Activated T-cell treated with anti-CD3 and anti-CD28 coated beads, Interleukin-2, amount 50 U/mL, for 24 hours (primary cell): ENCODE results near the gene WDR45.

Experiments
- DNase-seq: peaks from one replicate; pipeline ENCODE4 v3.0.0-alpha.2; 2020
- H3K27ac Mint-ChIP-seq: 2 replicates; pipeline ENCODE4 v1.8.0; 2020; ENCODE audit warnings: mild to moderate bottlenecking, mixed read lengths
- H3K27me3 Mint-ChIP-seq: 2 replicates; pipeline ENCODE4 v1.8.0; 2020; ENCODE audit warnings: mixed read lengths
- H3K36me3 Mint-ChIP-seq: 2 replicates; pipeline ENCODE4 v1.8.0; 2020; ENCODE audit warnings: low read depth, mixed read lengths
- H3K4me1 Mint-ChIP-seq: 2 replicates; pipeline ENCODE4 v1.8.0; 2020; ENCODE audit warnings: low read depth, mixed read lengths
- H3K4me3 Mint-ChIP-seq: 2 replicates; pipeline ENCODE4 v1.8.0; 2020; ENCODE audit warnings: mild to moderate bottlenecking, moderate library complexity, mixed read lengths
- H3K9me3 Mint-ChIP-seq: 2 replicates; pipeline ENCODE4 v1.8.0; 2020; ENCODE audit warnings: mixed read lengths

The WDR45 gene

DNA sequence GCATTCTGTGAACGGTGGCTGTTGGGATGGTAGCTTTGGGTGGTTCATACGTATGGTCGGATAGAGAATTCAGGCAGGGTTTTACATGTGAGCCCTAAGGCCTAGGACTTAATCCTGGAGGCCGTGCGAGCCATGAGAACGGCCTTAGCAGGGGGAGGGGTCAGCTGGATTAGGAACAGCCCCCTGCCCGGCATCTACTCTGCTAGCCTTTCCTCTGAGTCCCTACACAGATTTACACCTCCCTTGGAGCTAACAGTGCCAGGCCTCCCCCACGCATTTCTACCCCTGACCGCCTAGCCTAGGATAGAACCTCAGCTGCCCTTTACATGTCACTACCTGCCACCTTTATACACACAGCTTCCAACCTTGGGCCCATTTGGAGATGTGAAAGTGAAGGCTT lies 13.0 kb downstream of the WDR45 start:
- H3K4me1 Mint-ChIP-seq = no peaks in the 10 kb centered on the region
- peaks cover 13% of the 10 kb centered on the region for H3K36me3 Mint-ChIP-seq
- H3K9me3 Mint-ChIP-seq = no peaks in the 10 kb centered on the region
- DNase-seq = no peak
- no peak overlapping the region for H3K27ac Mint-ChIP-seq
- H3K27me3 Mint-ChIP-seq = peaks cover 5% of the 10 kb centered on the region
- H3K4me3 Mint-ChIP-seq = no peak overlapping the region

DNA sequence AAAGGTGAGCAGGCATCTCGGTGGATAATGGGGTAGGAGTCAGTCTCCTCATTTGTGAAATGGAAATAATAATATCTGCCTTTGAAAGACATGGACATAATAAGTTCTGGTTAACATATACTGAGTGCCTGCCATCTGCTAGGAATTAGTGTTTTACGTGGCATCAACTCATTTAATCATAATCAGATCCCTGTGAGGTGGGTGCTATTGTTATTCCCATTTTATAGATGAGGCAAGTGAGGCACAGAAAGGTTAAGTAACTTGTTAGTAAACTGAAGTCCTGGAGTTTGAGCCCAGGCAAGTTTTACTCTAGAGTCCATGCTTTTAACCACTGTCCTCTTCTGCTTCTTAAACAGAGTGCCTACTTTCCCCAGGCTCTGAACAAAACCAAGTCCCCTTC lies 13.4 kb downstream of the WDR45 start:
- Mint-ChIP-seq H3K27ac (no peak overlapping the region), H3K9me3 (no peaks in the 10 kb centered on the region), H3K36me3 (peaks cover 13% of the 10 kb centered on the region), H3K27me3 (peaks cover 5% of the 10 kb centered on the region), H3K4me3 (no peak overlapping the region), H3K4me1 (no peaks in the 10 kb centered on the region)
- no peak for DNase-seq

DNA sequence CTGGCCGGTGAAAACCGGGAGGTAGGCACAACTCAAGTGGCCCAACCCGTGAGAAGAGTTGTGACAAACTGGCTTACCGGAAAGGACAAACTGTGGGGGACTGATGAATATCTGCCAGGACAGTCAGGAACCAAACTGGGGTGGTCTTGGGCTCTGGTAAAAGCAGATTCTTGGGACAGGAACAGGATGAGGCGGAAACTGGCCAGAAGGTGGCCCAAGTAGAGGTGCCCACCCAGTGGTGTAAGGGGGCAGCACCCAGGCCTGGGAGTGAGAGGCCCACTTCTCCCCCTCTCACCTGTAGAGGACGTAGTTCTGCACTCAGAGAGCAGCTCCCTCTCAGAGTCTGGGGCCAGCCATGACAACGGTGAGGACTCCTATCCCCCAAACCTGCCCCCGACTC lies 15.0 kb downstream of the WDR45 start:
- DNase-seq = no peak
- Mint-ChIP-seq H3K4me3 (no peak overlapping the region), H3K27me3 (peaks cover 5% of the 10 kb centered on the region), H3K27ac (no peak overlapping the region), H3K9me3 (no peaks in the 10 kb centered on the region), H3K4me1 (no peaks in the 10 kb centered on the region), H3K36me3 (peaks cover 8% of the 10 kb centered on the region)

DNA sequence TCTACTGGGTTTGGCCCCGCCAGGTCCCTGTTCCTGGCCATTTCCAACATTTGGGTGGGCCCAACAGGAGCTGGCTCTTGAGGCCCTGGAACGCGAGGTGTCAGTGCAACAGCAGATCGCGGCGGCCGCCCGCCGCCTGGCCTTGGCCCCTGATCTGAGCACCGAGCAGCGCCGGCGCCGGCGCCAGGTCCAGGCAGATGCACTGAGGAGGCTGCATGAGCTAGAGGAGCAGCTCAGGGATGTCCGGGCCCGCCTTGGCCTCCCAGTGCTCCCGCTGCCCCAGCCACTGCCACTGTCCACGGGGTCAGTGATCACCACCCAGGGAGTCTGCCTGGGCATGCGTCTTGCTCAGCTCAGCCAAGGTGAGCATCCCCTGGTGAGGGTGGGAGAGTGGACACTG lies 15.4 kb downstream of the WDR45 start:
- H3K4me3 Mint-ChIP-seq = no peak overlapping the region
- H3K4me1 Mint-ChIP-seq = no peaks in the 10 kb centered on the region
- peaks cover 6% of the 10 kb centered on the region for H3K36me3 Mint-ChIP-seq
- peaks cover 5% of the 10 kb centered on the region for H3K27me3 Mint-ChIP-seq
- H3K27ac Mint-ChIP-seq = no peak overlapping the region
- DNase-seq = no peak
- H3K9me3 Mint-ChIP-seq = no peaks in the 10 kb centered on the region

DNA sequence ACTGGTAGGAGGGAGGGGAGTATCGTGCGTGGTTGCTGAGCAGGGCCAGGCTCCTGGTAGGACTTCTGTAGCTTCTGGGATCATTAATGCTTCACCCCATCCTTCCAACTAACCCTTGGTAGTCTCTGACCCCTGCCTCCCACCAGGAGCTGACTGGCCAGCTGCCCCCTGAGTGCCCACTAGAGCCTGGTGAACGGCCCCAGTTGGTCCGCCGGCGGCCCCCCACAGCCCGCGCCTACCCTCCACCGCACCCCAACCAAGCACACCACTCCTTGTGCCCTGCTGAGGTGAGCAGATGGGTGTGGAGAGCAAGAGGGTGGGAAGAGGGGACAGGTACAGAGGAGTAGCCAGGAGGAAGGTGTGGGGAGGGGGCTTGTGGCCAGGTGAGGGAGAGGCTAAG lies 16.0 kb downstream of the WDR45 start:
- Mint-ChIP-seq H3K27ac (no peak overlapping the region), H3K9me3 (no peaks in the 10 kb centered on the region), H3K4me1 (no peaks in the 10 kb centered on the region), H3K4me3 (no peak overlapping the region), H3K27me3 (peaks cover 5% of the 10 kb centered on the region), H3K36me3 (peaks cover 6% of the 10 kb centered on the region)
- no peak for DNase-seq

DNA sequence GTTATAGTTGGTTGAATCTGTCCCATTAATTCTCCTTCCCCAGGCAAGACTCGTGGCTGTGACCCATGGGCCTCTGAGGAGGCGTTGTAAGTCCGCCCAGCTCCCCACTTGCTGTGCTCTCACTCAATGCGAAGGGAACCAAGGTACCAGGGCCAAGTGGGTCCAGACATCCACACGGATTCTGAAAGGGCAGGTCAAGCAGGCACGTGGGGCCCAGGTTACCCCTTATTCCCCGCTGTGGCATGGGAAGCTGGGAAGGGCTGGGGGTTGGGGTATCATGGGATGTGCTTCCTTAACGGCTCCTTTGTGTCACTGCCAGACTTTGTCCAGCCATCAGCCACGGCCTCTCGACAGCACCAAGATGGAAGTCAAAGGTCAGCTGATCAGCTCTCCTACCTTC lies 17.8 kb downstream of the WDR45 start:
- H3K9me3 Mint-ChIP-seq = no peaks in the 10 kb centered on the region
- H3K27ac Mint-ChIP-seq = no peak overlapping the region
- H3K4me3 Mint-ChIP-seq = no peak overlapping the region
- no peaks in the 10 kb centered on the region for H3K4me1 Mint-ChIP-seq
- peaks cover 4% of the 10 kb centered on the region for H3K36me3 Mint-ChIP-seq
- peaks cover 6% of the 10 kb centered on the region for H3K27me3 Mint-ChIP-seq
- no peak for DNase-seq

DNA sequence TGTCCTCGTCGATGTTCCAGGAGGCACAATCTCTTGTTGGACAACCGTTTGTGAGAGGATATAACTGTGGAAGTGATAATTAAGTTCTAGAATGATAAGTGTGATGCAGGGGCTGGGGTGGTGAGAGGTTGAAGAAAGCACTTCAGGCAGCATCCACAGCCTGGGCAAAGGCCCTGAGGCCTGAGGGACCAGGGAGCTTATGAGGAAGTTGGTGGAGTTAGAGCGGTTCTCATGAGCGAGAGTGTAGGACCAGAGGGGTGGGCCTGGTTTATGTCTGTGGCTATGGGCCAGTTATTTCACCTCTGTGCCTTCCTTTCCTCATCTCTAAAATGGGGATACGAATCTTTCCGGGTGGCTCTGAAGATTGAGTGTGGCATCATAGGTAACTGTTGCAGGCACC lies 18.2 kb downstream of the WDR45 start:
- Mint-ChIP-seq H3K27me3 (peaks cover 6% of the 10 kb centered on the region), H3K9me3 (no peaks in the 10 kb centered on the region), H3K4me3 (no peak overlapping the region), H3K4me1 (peaks cover 3% of the 10 kb centered on the region), H3K27ac (no peak overlapping the region), H3K36me3 (peaks cover 4% of the 10 kb centered on the region)
- DNase-seq = no peak

DNA sequence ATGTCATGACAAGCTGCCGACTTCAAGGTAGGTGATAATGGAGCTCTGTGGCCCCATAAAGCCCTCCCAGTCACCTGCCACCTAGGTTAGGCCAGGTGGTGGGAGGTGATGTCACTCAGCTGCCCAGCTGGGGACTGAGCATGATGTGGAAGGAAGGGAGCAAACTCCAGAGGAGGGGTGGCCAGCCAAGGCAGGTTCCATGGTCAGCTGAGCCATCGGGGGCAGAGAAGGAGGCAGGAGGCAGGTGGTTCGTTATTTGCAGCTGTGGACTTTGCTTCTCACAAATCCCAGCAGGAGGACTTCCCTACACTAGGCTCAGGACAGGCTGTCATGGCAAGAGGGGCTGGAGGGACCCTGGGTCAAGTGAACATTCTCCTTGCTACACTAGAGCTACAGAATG lies 18.8 kb downstream of the WDR45 start:
- DNase-seq = no peak
- peaks cover 4% of the 10 kb centered on the region for H3K36me3 Mint-ChIP-seq
- H3K4me3 Mint-ChIP-seq = no peak overlapping the region
- H3K27me3 Mint-ChIP-seq = peaks cover 9% of the 10 kb centered on the region
- no peaks in the 10 kb centered on the region for H3K9me3 Mint-ChIP-seq
- H3K27ac Mint-ChIP-seq = no peak overlapping the region
- peaks cover 5% of the 10 kb centered on the region for H3K4me1 Mint-ChIP-seq

DNA sequence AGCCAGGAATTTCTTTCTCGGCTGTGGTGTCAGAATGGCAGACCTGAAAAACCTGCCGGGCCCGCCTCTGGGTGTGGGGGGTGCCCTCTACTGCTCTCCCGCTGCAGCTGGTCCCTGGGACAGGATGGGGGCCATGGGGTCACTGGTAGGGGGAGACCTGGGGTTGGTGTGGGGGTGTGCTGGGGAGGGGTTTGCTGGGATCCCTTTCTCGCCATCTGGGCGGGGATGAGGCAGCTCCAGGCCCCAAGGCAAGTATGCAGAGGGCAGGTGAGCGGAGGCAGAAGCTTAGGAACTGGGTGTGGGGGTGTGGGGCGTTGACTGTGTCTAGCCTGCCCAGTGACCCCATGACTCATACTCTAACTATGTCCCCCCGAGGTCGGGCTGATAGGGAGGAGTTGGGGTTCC lies 20.0 kb downstream of the WDR45 start:
- Mint-ChIP-seq H3K4me1 (peaks cover 16% of the 10 kb centered on the region), H3K36me3 (peaks cover 2% of the 10 kb centered on the region), H3K4me3 (no peak overlapping the region), H3K27me3 (peaks cover 16% of the 10 kb centered on the region), H3K27ac (no peak overlapping the region), H3K9me3 (no peaks in the 10 kb centered on the region)
- no peak for DNase-seq

DNA sequence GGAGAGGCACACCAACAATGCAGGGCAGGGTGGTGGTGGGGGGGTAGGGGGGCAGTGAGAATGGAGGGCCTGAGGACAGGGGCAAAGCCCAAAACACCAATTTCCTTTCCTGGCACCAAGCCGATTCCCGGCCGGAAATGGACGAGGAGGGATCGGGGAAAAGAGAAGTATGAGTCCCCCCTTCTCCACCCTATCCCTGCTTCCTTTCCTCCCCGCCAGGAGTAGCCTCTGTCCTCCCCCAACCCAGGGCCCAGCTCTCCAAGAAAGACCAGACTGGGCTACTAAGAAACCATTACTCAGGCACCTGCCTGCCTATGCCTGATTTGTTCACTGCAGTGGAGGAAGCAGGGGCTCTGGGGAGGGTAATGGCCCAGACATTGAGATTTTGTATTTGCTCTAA lies 20.5 kb downstream of the WDR45 start:
- Mint-ChIP-seq H3K27me3 (peaks cover 20% of the 10 kb centered on the region), H3K36me3 (no peaks in the 10 kb centered on the region), H3K27ac (no peak overlapping the region), H3K4me1 (peaks cover 21% of the 10 kb centered on the region), H3K9me3 (no peaks in the 10 kb centered on the region), H3K4me3 (no peak overlapping the region)
- no peak for DNase-seq

DNA sequence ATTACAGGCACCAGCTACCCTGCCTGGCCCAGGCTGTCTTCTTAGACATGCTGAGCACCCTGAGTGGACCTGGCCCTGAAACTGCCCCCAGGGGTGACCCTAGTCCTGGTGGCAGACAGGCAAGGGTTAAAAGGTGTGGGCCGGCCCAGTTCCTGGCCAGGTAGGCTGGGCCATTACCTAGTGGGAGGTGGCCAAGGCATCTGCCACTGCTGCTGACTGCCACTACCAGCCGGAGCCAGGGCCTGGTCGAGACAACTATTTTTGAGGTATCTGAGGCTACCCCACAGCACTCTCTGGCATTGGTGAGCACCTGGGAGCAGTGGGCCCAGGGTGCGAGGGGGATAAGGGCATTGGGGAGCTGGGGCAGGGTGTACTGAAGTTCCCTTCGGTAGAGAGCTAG lies 20.9 kb downstream of the WDR45 start, which contains the start of gene CCDC120:
Gene CCDC120, plus strand, starts transcription at position 206 of the 400 bp plus-strand sequence. CDS start 3,043 bp downstream, outside the sequence.
- H3K27ac Mint-ChIP-seq = no peak within 1 kb of the TSS
- H3K4me1 Mint-ChIP-seq = peaks cover 25% of the 10 kb centered on the region
- no peak for DNase-seq
- H3K36me3 Mint-ChIP-seq = no peaks in the 10 kb centered on the region
- H3K4me3 Mint-ChIP-seq = no peak within 1 kb of the TSS
- no peaks in the 10 kb centered on the region for H3K9me3 Mint-ChIP-seq
- peaks cover 24% of the 10 kb centered on the region for H3K27me3 Mint-ChIP-seq

DNA sequence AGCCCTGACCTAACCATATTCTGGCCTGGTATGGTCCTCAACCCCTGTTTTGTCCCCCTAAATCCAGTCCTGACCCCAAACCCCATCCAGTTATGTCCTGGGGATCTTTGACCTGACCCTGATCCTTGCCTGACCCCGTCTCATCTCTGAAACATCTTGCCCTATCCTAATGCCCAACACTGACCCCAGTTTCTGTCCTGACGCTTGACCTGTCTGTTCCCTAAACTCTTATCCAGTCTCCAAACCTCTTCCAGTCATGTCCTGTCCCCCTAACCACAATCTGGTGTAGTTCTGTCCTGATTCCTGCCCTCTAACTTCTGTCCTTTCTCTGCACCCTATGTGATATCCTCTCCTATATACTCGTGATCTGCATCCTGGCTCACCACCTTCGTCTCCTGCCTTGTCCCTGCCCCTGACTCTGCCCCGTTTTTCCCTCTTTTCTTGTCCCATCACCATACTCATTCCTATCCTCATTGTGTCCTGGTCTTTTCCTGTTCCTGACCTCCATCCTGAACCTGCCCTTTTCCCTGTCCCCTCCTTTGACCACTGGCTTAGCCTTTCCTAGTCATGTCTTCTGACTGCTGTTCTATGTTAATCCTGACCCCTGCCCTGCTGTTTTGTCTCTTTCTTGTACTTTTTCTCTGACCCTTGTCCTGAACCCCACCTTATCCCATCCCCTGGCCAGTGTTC lies 25.5 kb downstream of the WDR45 start:
- H3K4me3 Mint-ChIP-seq = peak overlapping the region; percentile 74
- H3K27ac Mint-ChIP-seq = peak overlapping the region; percentile 81
- no peaks in the 10 kb centered on the region for H3K36me3 Mint-ChIP-seq
- H3K27me3 Mint-ChIP-seq = peaks cover 40% of the 10 kb centered on the region
- peaks cover 31% of the 10 kb centered on the region for H3K4me1 Mint-ChIP-seq
- no peaks in the 10 kb centered on the region for H3K9me3 Mint-ChIP-seq
- no peak for DNase-seq

DNA sequence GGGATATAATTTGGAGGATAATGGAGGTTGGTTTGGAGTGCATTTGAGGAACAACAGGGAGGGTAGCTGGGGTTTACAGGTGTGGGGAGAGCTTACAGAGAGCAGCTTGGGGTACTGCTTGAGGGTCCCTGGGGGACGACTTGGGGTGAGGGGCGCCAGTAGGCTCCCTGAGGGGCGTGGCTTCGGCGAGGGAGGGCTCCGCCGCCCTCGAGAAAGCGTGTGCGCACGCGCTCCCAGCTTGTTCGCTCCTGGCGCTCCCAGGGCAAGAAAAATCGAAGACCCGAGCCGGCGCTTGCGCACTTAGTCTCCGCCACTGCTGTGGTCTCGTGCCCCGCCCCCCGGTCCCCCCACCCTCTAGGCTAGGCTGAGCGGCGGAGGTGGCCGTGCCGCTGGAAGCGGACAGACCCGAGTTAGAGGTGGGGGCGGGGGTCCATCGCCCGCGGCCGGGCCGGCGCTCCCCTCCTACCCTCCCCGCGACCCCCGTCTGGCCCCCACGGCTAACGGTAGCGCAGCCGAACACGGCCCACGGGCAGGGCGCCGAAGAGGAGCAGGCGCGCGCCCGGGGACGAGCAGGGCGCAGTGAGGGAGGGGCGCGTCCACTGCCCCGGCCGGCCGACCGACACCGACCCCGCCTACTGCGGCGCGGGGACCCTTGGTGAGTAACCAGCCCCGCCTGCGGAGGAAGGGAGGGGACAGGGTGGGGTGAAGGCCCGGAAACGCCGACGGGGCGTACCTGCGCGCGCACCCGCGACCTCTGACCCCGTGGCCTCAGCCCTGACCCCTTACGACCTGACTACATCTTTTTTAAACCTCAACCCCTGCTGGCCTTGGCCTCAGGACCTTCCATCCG lies 26.2 kb downstream of the WDR45 start:
- Mint-ChIP-seq H3K27me3 (peaks cover 40% of the 10 kb centered on the region), H3K4me1 (peaks cover 31% of the 10 kb centered on the region)

DNA sequence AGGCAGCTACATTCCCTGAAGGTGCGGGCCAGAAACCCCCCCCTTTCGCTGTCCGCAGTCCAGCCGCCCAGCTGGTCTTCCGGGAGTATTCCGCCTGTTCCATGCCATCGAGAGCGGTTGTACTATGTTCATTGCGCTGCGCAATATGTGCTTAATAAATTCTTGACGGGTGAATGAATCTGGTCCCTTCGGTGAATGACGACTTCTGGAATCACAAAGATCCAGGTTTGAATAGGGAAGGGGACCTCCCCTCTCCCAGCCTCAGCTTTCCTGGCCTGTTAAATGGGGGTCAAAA lies 35.8 kb downstream of the WDR45 start:
- Mint-ChIP-seq H3K9me3 (no peaks in the 10 kb centered on the region), H3K36me3 (peaks cover 18% of the 10 kb centered on the region), H3K27me3 (peaks cover 12% of the 10 kb centered on the region), H3K27ac (peak overlapping the region; percentile 87), H3K4me1 (peaks cover 33% of the 10 kb centered on the region), H3K4me3 (peak overlapping the region; percentile 92)
- no peak for DNase-seq

More for the DNA sequence above, 26.2 kb downstream of the WDR45 start:
- DNase-seq = peak; percentile 72
- Mint-ChIP-seq H3K36me3 (no peaks in the 10 kb centered on the region), H3K27ac (peak overlapping the region; percentile 81), H3K4me3 (peak overlapping the region; percentile 74), H3K9me3 (no peaks in the 10 kb centered on the region)
